Gastrocnemius medialis (tissue), 4 donors: ENCODE data around the gene DOLPP1.

Source experiments
- POLR2A ChIP-seq, 2 donors: fragments of 450-650 bp; IDR thresholded peaks; one replicate each; pipeline ENCODE4 v1.6.1; 2017; ENCODE audit warnings: antibody characterized with exemption in 2 of 2, mild to moderate bottlenecking in 2 of 2, moderate library complexity in 2 of 2
- TF ChIP-seq, protein P1 (sequence below), 5 experiments: fragments of 450-650 bp in 3 of 5; fragments of 200-600 bp in 2 of 5; sonication (generic) in 2 of 5; IDR thresholded peaks in 4 of 5; conservative IDR thresholded peaks in 1 of 5; 1 replicate in 4 of 5; 2 replicates in 1 of 5; pipeline ENCODE4 v1.5.1; 2016 to 2019; ENCODE audit warnings: antibody characterized with exemption in 5 of 5, mild to moderate bottlenecking in 3 of 5, moderate library complexity in 3 of 5

- TF ChIP-seq, protein P1, sequence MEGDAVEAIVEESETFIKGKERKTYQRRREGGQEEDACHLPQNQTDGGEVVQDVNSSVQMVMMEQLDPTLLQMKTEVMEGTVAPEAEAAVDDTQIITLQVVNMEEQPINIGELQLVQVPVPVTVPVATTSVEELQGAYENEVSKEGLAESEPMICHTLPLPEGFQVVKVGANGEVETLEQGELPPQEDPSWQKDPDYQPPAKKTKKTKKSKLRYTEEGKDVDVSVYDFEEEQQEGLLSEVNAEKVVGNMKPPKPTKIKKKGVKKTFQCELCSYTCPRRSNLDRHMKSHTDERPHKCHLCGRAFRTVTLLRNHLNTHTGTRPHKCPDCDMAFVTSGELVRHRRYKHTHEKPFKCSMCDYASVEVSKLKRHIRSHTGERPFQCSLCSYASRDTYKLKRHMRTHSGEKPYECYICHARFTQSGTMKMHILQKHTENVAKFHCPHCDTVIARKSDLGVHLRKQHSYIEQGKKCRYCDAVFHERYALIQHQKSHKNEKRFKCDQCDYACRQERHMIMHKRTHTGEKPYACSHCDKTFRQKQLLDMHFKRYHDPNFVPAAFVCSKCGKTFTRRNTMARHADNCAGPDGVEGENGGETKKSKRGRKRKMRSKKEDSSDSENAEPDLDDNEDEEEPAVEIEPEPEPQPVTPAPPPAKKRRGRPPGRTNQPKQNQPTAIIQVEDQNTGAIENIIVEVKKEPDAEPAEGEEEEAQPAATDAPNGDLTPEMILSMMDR (IDR thresholded peaks at IDR 0.05 in 4 of 5, conservative IDR thresholded peaks at IDR 0.05 in 1 of 5) = no peak
- no peak for TF ChIP-seq POLR2A (IDR thresholded peaks at IDR 0.05)
Measured at GRCh38 chr9:129073404-129073803, 7.5 kb upstream of the DOLPP1 start.
